NK-92 treated with Interleukin-12 subunit alpha and Interleukin-12 subunit beta, amount 100 ng/mL, for 24 hours (cell line): ENCODE results near the gene NEDD8.
"Not testable (repeated sequence)": the region's sequence is repeated elsewhere in the genome, so short reads cannot be mapped to it uniquely, and the experiment has no call there.

Source experiments
- DNase-seq: peaks from one replicate; lab custom pipeline; 2025; lab: John Stamatoyannopoulos, UW

The NEDD8 gene

GRCh38 chr14:24247422-24247821 lies 15.3 kb upstream of the NEDD8 start:
- DNase-seq, result no peak

GRCh38 chr14:24246765-24247212 lies 14.6 kb upstream of the NEDD8 start:
- no peak for DNase-seq

- DNase-seq, result not testable (repeated sequence)
Observed at GRCh38 chr14:24245350-24245749, 13.2 kb upstream of the NEDD8 start.

- no peak for DNase-seq
Observed at GRCh38 chr14:24243336-24243836, 11.2 kb upstream of the NEDD8 start.

GRCh38 chr14:24241829-24242443 lies 9.8 kb upstream of the NEDD8 start:
- peak; percentile 96 for DNase-seq

- DNase-seq, result no peak
Observed at GRCh38 chr14:24240110-24240918, 8.1 kb upstream of the NEDD8 start.

GRCh38 chr14:24238527-24239037 lies 6.4 kb upstream of the NEDD8 start:
- no peak for DNase-seq

- no peak for DNase-seq
Observed at GRCh38 chr14:24238123-24238522, 6.0 kb upstream of the NEDD8 start.

- no peak for DNase-seq
Observed at GRCh38 chr14:24237463-24237955, 5.3 kb upstream of the NEDD8 start.

- DNase-seq, result no peak
Observed at GRCh38 chr14:24236689-24237462, 4.7 kb upstream of the NEDD8 start.

GRCh38 chr14:24235804-24236688 lies 3.9 kb upstream of the NEDD8 start:
- DNase-seq, result no peak

GRCh38 chr14:24234095-24235005 lies 2.2 kb upstream of the NEDD8 start:
- no peak for DNase-seq

- DNase-seq, result no peak
Observed at GRCh38 chr14:24233538-24233866, 1.3 kb upstream of the NEDD8 start.

- peak; percentile 77 for DNase-seq
Observed at GRCh38 chr14:24232645-24233537, 724 bp upstream of the NEDD8 start, which contains the start of gene GMPR2. Gene GMPR2 (plus strand): TSS chr14:24232929. CDS start chr14:24233254, 325 bp downstream.

GRCh38 chr14:24231263-24232120 lies 675 bp downstream of the NEDD8 start:
- no peak for DNase-seq

- DNase-seq, result no peak
Observed at GRCh38 chr14:24228902-24229301, 3.3 kb downstream of the NEDD8 start.

GRCh38 chr14:24226473-24226872 lies 5.7 kb downstream of the NEDD8 start:
- no peak for DNase-seq

- DNase-seq, result no peak
Observed at GRCh38 chr14:24224618-24225071, 7.5 kb downstream of the NEDD8 start.
